HG03139 (cell line): ENCODE measurements around the gene LRRC8C.

Experiments used
- ATAC-seq: cut with Tn5 transposase; IDR thresholded peaks from one replicate; pipeline ENCODE4 v1.9.1; 2021; ENCODE audit not compliant: unreplicated experiment

Gene LRRC8C

GRCh38 chr1:89670163-89670562 lies 37.2 kb downstream of the LRRC8C start:
- ATAC-seq: peak; percentile 98

GRCh38 chr1:89670711-89671110 lies 37.8 kb downstream of the LRRC8C start:
- no peak for ATAC-seq

- ATAC-seq: no peak
These were observed 39.0 kb downstream of the LRRC8C start for GRCh38 chr1:89671775-89672488.

- ATAC-seq: no peak
These were observed 39.7 kb downstream of the LRRC8C start for GRCh38 chr1:89672489-89673183.

- no peak for ATAC-seq
These were observed 40.3 kb downstream of the LRRC8C start for GRCh38 chr1:89673251-89673650.

- ATAC-seq: no peak
These were observed 42.8 kb downstream of the LRRC8C start for GRCh38 chr1:89675677-89676076.

GRCh38 chr1:89681045-89681729 lies 48.3 kb downstream of the LRRC8C start:
- no peak for ATAC-seq

GRCh38 chr1:89682611-89683010 lies 49.7 kb downstream of the LRRC8C start:
- ATAC-seq: no peak

- no peak for ATAC-seq
These were observed 52.5 kb downstream of the LRRC8C start for GRCh38 chr1:89685461-89685860.

GRCh38 chr1:89686520-89686919 lies 53.6 kb downstream of the LRRC8C start:
- no peak for ATAC-seq

GRCh38 chr1:89687254-89687653 lies 54.3 kb downstream of the LRRC8C start:
- no peak for ATAC-seq

- ATAC-seq: no peak
These were observed 55.7 kb downstream of the LRRC8C start for GRCh38 chr1:89688607-89689006.

- ATAC-seq: no peak
These were observed 56.3 kb downstream of the LRRC8C start for GRCh38 chr1:89689234-89689633.

- ATAC-seq: no peak
These were observed 57.7 kb downstream of the LRRC8C start for GRCh38 chr1:89690595-89690994.

GRCh38 chr1:89692601-89693521 lies 59.9 kb downstream of the LRRC8C start:
- peak; percentile 43 for ATAC-seq

- ATAC-seq: no peak
These were observed 62.9 kb downstream of the LRRC8C start for GRCh38 chr1:89695847-89696246.

- no peak for ATAC-seq
These were observed 64.5 kb downstream of the LRRC8C start for GRCh38 chr1:89697383-89697782.

- ATAC-seq: no peak
These were observed 65.2 kb downstream of the LRRC8C start for GRCh38 chr1:89698020-89698560.

GRCh38 chr1:89698624-89699023 lies 65.7 kb downstream of the LRRC8C start:
- no peak for ATAC-seq

GRCh38 chr1:89699451-89699986 lies 66.6 kb downstream of the LRRC8C start:
- ATAC-seq: no peak
